Stimulated activated CD4-positive, alpha-beta T cell treated with anti-CD3 and anti-CD28 coated beads, TNF-alpha, amount 100 ng/mL, for 24 hours (primary cell): ENCODE data around the gene MDGA2.
"Not testable (repeated sequence)": the region's sequence is repeated elsewhere in the genome, so short reads cannot be mapped to it uniquely, and the experiment has no call there.

ENCODE experiments used
- DNase-seq, 3 experiments: peaks; one replicate each; pipeline ENCODE4 v3.0.0-alpha.2; 2020; ENCODE audit warnings: low read depth in 3 of 3

The MDGA2 gene

DNA sequence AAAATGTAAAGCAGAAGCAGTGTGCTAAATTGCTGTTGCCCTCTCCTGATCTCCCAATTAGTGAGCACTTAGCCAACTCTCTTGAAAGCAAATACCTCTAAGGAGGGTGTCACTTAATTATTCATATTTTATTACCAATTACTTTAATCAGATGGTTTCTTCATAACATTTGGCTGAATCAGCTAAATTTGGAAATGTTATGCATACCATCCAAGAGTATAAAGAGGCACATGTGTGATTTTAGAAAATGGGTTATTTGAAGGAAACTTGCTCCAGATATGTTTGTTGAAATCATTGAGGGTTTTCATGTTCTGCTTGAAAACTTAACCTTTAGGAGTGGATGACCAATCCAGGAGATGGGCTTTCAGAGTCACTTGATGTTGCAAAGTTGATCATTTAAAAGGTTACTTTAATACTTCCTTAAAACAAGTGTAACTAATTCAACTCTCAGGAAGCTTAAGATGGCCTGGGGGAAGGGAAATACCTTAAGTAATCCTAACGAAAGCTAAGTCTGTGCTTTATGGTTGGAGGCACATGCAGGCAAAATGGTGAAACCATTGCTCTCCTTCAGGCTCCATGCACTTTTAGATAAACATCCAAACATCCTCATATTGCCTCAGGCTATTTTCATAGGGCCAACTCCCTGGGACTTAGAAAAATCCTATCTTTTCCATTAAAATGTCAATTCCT lies 434.5 kb downstream of the MDGA2 start:
- no peak for DNase-seq

- DNase-seq: no peak
Observed at GRCh38 chr14:47235619-47236018, 439.8 kb downstream of the MDGA2 start.

DNA sequence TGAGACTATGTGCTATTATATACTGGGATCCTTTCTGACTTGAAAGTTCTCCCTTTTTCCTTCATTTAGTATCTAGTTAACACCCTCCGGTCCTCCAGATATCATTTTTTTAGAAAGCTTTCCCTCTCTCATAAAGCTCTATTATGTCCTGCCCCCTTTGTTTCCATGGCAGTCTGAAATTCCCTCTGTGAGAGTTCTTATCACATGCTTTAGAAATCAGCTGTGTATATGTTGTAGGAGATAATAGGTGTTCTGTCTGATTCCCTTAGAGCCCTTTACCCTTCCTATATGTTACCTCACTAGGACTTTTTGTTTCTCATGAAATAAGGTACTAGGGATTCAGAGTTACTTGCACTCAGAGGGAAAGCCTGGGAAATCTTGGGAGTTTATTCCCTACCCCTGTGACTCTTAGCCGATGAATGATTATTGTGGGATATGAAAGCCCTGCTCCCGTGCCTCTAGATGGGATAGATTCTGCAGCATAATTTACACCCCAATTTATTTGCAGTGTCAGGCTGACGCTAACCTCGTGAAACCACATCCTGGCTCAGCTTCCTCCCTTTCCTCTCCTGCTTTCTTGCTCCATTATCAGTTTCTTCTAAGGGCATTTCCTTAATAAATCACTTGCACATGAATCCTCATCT lies 448.4 kb downstream of the MDGA2 start:
- no peak for DNase-seq

GRCh38 chr14:47223656-47224055 lies 451.7 kb downstream of the MDGA2 start:
- DNase-seq: no peak

DNA sequence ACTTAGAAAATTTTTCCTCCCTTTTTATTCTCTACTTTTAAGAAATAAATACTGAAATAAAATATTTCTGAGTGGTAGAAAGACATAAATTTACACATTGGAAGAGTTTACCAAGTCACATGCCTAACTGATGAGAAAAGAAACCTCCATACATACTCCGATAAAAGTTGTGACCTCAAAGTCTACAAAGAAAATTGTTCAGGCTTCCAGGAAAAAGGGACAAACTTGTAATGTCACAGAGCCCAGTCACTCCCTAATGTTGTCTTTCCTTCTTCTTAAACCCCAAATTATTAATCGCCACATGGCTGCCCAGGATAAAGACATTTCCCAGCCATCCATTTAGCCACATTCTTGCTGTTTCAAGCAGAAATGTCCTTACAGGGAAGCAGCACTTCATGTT lies 455.3 kb downstream of the MDGA2 start:
- DNase-seq: no peak

DNA sequence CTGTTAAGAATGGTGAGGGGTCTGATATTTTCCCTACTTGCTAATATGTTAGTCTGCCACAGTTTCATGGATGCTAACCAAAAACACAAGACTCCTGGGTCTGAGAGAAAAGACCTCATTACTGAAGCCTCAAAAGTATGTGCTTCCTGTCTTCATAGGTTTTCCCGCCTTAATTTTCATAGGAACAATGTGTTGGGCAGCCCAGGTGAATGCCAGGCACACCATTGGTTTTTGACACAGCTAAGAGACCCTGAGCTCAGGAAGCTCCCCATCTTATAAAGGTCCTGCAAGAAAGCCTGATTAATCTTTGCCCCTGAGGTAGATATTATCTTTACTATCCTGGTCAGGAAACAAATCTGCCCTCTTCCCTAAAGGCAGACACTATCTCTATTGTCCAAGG lies 464.1 kb downstream of the MDGA2 start:
- DNase-seq: no peak

- DNase-seq: no peak
Observed at GRCh38 chr14:47210099-47210498, 465.3 kb downstream of the MDGA2 start.

DNA sequence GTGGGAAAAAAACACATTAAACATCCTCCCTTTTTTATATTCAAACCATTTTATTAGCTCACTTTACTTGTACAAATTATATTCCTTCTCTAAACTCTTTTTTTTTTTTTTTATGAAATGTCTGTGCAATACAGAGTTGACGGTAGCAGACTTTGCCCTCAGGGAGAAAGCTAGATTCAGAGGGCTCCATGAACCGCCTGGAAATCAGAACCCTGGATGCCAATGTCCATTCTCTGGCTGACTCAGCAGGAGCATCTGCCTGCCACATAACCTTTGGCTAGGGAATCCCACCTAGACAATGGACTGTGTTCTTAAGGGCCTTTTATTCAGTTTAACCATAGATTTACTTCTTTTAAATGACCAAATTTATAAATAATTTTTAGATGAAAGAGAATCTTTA lies 467.0 kb downstream of the MDGA2 start:
- DNase-seq: no peak

- DNase-seq: no peak
Observed at GRCh38 chr14:47207617-47208016, 467.8 kb downstream of the MDGA2 start.

- no peak for DNase-seq
Observed at GRCh38 chr14:47200740-47201139, 474.7 kb downstream of the MDGA2 start.

DNA sequence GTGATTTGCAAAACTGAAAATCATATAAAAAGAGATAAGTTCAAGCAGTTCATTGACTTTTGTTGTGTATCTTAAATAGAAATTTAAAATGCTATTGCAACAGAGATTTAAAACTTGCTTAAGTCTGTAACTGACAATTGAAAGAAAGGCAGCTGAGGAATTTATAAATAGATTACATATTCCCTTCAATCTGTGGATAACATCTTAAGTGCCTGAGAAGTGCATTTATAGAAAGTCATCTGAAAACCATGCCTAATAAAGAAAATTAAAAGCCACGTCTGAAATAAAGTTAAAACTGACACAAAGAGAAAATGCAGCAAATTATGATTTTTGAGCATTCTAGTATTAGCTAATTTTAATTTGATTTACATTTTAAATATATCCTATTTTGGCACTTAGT lies 479.8 kb downstream of the MDGA2 start:
- no peak for DNase-seq

DNA sequence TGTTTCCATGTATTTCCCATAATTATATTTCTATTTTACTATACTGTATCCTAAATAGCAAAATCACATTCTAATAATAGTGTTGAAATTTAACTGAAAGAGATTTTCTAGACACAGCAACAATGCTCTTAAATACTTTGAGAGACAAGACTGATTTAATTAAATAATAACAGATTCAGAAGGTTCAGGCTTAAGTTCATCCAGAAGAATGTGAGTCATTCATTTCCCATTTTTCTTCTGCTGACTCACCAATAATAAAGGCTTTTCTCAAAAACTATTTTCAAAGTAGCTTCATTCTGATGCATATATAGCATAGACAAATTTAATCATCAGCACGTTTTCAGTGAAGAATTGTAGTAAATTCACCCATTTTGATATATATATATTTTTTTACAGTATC lies 481.4 kb downstream of the MDGA2 start:
- DNase-seq: no peak

DNA sequence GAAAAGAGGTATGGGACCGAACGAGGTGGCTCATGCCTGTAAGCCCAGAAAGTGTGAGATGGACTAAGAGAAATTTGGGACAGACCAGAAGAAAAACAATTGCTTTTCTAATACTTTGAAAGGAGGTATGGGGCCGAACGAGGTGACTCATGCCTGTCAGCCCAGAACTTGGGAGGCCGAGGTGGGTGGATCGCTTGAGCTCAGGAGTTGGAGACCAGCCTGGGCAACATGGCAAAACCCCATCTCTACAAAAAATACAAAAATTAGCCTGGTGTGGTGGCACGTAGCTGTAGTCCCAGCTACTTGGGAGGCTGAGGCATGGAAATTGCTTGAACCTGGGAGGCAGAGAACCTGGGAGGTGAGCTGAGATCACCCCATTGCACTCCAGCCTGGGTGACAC lies 483.2 kb downstream of the MDGA2 start:
- DNase-seq: not testable (repeated sequence)

- no peak for DNase-seq
Observed at GRCh38 chr14:47191700-47192099, 483.7 kb downstream of the MDGA2 start.

GRCh38 chr14:47189911-47190484 lies 485.4 kb downstream of the MDGA2 start:
- DNase-seq: no peak

DNA sequence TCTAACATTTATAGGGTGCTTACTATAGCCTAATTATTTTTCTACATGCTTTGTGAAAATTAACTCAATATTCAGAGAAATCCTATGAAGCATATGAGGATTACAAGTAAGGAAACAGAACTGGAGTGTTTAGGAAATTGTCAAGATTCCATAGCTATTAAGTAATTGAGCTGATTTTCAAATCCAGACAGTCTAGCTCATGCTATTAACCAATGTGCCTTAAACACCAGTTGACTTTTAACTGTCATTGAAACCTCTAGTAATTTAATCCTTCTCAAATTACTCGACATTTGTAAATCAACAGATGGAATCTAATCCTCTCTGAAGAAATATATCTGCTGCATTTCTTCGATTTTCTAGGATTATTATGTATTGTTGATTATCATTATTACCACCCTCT lies 488.9 kb downstream of the MDGA2 start:
- no peak for DNase-seq

DNA sequence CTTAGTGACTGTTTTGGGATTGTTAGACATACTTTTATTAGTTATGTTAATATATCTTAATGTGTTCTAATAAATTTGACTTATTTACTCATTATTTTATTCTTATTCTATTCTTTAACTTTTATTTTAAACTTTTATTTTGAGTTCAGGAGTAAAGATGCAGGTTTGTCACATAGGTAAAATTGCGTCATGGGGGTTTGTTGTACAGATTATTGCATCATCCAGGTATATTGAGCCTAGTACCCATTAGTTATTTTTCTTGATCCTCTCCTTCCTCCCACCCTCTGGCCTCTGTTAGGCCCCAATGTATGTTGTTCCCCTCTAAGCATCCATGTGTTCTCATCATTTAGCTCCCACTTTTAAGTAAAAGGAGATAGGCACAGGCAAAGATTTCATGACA lies 495.5 kb downstream of the MDGA2 start:
- DNase-seq: no peak

- DNase-seq: not testable (repeated sequence)
Observed at GRCh38 chr14:47171896-47172295, 503.5 kb downstream of the MDGA2 start.

GRCh38 chr14:47167402-47167801 lies 508.0 kb downstream of the MDGA2 start:
- DNase-seq: no peak

DNA sequence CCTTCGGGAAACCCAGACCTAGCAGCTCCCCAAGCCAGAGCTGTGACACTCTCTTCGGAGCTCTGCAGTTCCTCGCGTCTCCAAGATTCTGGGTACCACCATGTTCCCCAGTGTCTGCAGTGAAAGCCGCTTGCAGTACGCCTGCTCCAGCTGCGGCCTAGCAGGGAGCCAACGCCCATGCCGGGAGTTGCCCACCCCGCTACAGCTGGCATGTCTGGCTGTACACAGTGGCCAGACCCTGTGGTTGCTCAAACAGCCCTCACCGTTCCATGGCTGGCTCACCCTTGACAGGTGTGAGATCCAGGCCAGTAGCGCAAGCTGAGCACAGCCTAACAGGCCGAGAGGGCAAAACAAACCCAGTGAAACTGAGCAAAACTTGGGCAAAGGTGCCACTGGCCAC lies 520.0 kb downstream of the MDGA2 start:
- no peak for DNase-seq

DNA sequence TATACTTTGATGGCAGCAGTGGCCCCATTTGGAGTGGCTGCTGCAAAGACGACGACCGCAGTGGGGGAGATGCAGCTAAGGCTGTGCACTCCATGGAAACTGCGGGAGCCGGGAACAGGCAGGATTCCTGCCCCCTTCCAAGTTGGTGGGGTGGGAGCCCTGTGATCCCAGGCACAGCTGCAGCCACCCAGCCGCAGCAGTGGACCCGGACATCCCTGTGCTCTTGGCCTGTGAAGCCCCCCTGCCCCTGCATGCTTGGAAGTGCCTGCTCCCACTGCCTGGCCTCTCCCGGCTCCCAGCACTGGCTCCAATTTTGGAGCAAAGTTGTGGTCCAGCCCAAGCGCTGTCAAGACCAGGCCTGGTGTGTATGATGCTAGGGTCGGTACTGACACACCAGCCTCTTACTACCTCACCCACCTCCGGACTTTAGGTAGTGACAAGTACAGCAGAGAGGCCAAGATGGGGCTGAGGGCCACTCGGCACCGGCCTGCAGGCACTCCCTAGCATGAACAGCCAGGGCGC lies 521.1 kb downstream of the MDGA2 start:
- DNase-seq: no peak

- no peak for DNase-seq
Observed at GRCh38 chr14:47153746-47154145, 521.7 kb downstream of the MDGA2 start.

DNA sequence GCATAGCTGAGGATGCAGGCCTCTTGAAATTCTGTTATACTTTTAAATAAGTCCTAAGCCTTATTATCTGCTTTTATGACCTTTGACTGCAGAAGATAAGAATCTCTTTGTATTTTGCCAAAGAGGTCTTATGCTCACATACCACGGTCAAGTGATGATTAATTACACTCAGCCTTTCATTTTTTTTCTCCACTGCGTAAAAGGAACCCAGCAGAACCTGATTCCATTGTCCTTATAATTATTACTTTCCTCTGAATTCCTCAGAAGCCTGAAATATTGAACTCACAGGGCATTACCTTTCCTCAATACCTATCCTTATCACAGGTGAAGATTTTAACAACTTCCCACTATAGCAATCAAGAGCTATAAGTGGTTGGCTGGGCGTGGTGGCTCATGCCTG lies 525.1 kb downstream of the MDGA2 start:
- DNase-seq: no peak
